K562 (cell line): ENCODE measurements around the gene SEPTIN1. TPM values are rescaled to one million over a fixed set of nuclear protein-coding genes. Genes with fewer than 3 reads are reported as not detected.
A peak's percentile ranks its signal among the peaks of the same experiment; 100 is the strongest.

ENCODE experiments used
- ARHGAP35 ChIP-seq: fragments of 450-650 bp; IDR thresholded peaks from 2 replicates; pipeline ENCODE4 v1.6.1; 2018; ENCODE audit not compliant: partially characterized antibody
- CEBPB ChIP-seq: fragments of 450-650 bp; IDR thresholded peaks from 2 replicates; pipeline ENCODE4 v1.6.1; 2016; ENCODE audit warnings: missing genetic modification characterization, missing compliant biosample characterization
- ELK1 ChIP-seq: sonication (generic); formaldehyde crosslinking; IDR thresholded peaks from 2 replicates; pipeline ENCODE4 v1.8.1; 2022; ENCODE audit warnings: missing genetic modification reagents
- EP400 ChIP-seq: fragments of 450-650 bp; IDR thresholded peaks from 2 replicates; pipeline ENCODE4 v1.6.1; 2017; ENCODE audit warnings: antibody characterized with exemption, mild to moderate bottlenecking, moderate library complexity
- FOXJ3 ChIP-seq: sonication (generic); formaldehyde crosslinking; IDR thresholded peaks from 2 replicates; pipeline ENCODE4 v1.4.0; 2020; ENCODE audit warnings: mild to moderate bottlenecking, missing genetic modification reagents
- FOXK1 ChIP-seq: sonication (generic); formaldehyde crosslinking; IDR thresholded peaks from 2 replicates; pipeline ENCODE4 v1.8.0; 2022; ENCODE audit warnings: missing genetic modification reagents, mild to moderate bottlenecking, borderline replicate concordance
- GABPB1 ChIP-seq: sonication (generic); formaldehyde crosslinking; IDR thresholded peaks from 2 replicates; pipeline ENCODE4 v1.8.0; 2022; ENCODE audit warnings: mild to moderate bottlenecking, missing genetic modification reagents
- HDAC1 ChIP-seq, 2 experiments: fragments of 450-650 bp; IDR thresholded peaks; 2 replicates each; pipeline ENCODE4 v1.6.1; 2016 to 2017; ENCODE audit warnings: inconsistent platforms in 1 of 2, mild to moderate bottlenecking in 1 of 2, moderate library complexity in 1 of 2
- KDM5B ChIP-seq: fragments of 200-600 bp; sonication (generic); IDR thresholded peaks from 2 replicates; pipeline ENCODE4 v1.6.1; 2012; ENCODE audit warnings: low read depth, mild to moderate bottlenecking, moderate library complexity, low read length, control low read depth, inconsistent platforms; ENCODE audit not compliant: insufficient replicate concordance
- MTA2 ChIP-seq: fragments of 450-650 bp; IDR thresholded peaks from 2 replicates; pipeline ENCODE4 v1.6.1; 2016; ENCODE audit warnings: low read depth
- POLR2H ChIP-seq: IDR thresholded peaks from 2 replicates; pipeline ENCODE4 v1.6.1; 2016; ENCODE audit warnings: missing genetic modification characterization, low read depth, mild to moderate bottlenecking, control low read depth, missing compliant biosample characterization, moderate library complexity
- SMAD3 ChIP-seq: fragments of 450-650 bp; formaldehyde crosslinking; conservative IDR thresholded peaks from 2 replicates; pipeline ENCODE4 v1.4.0; 2020; ENCODE audit warnings: mild to moderate bottlenecking
- TCF15 ChIP-seq: fragments of 250-450 bp; sonication (Bioruptor Pico); IDR thresholded peaks from 2 replicates; pipeline ENCODE4 v1.8.0; 2022; ENCODE audit warnings: moderate library complexity, mild to moderate bottlenecking, inconsistent platforms
- TFAP4 ChIP-seq: sonication (generic); formaldehyde crosslinking; IDR thresholded peaks from 2 replicates; pipeline ENCODE4 v1.8.0; 2022; ENCODE audit warnings: missing genetic modification reagents, mild to moderate bottlenecking, moderate library complexity, borderline replicate concordance
- THRA ChIP-seq: fragments of 450-650 bp; IDR thresholded peaks from 2 replicates; pipeline ENCODE4 v1.6.1; 2017; ENCODE audit warnings: mild to moderate bottlenecking, moderate library complexity
- TRIM28 ChIP-seq: fragments of 450-650 bp; IDR thresholded peaks from 2 replicates; pipeline ENCODE4 v1.6.1; 2017
- ZBTB17 ChIP-seq: fragments of 450-650 bp; formaldehyde crosslinking; IDR thresholded peaks from 2 replicates; pipeline ENCODE4 v1.4.0; 2020; ENCODE audit warnings: mild to moderate bottlenecking
- ZNF121 ChIP-seq: sonication (generic); formaldehyde crosslinking; conservative IDR thresholded peaks from 2 replicates; pipeline ENCODE4 v1.8.0; 2022; ENCODE audit warnings: missing genetic modification reagents
- ZNF124 ChIP-seq: sonication (generic); formaldehyde crosslinking; IDR thresholded peaks from 2 replicates; pipeline ENCODE4 v1.8.1; 2022; ENCODE audit warnings: missing genetic modification reagents
- ZNF277 ChIP-seq: fragments of 250-450 bp; sonication (Bioruptor Pico); IDR thresholded peaks from 2 replicates; pipeline ENCODE4 v1.8.0; 2022; ENCODE audit warnings: inconsistent platforms, mild to moderate bottlenecking, moderate library complexity, borderline replicate concordance
- ZNF764 ChIP-seq: fragments of 250-450 bp; sonication (Bioruptor Pico); IDR thresholded peaks from 2 replicates; pipeline ENCODE4 v1.4.0; 2020; ENCODE audit warnings: low read depth, mild to moderate bottlenecking, moderate library complexity
- polyA plus RNA-seq, 8 experiments: library from polyadenylated mRNA; depleted of rRNA in 4 of 8; stranded (reverse) in 5 of 8; unstranded in 3 of 8; fragments of >200 nt; fragmentation: Nextera tagmentation in 2 of 8; fragmentation: Illumina TruSeq in 1 of 8; extraction: Ambion mirVana in 2 of 8; extraction: Trizol in 1 of 8; gene quantifications; 2 replicates each; pipeline versions ENCODE4 v1.2.1 to v1.2.3, GENCODE V29; 2011 to 2014; ENCODE audit warnings: inconsistent platforms in 1 of 8, missing spikeins in 1 of 8
- total RNA-seq, 7 experiments: library from RNA; depleted of rRNA in 6 of 7; stranded (reverse); fragments of >200 nt in 6 of 7; fragmentation: Illumina TruSeq in 2 of 7; extraction: Trizol in 2 of 7; gene quantifications; 2 replicates each; pipeline versions ENCODE4 v1.2.1 to v1.2.3, GENCODE V29; 2011 to 2021; ENCODE audit warnings: low replicate concordance in 1 of 7
- TF ChIP-seq, protein P1 (sequence below): fragments of 250-450 bp; sonication (Bioruptor Pico); IDR thresholded peaks from 2 replicates; pipeline ENCODE4 v1.8.0; 2021; ENCODE audit warnings: moderate library complexity, mild to moderate bottlenecking, inconsistent platforms

SEPTIN1 gene
- total and polyA plus RNA-seq, 9 of the 15 experiments (the other 6 are each of a cell fraction or from before 2014, with no cell fraction given) = 0.23 to 5.6 (median 1.7) TPM; not detected in 1

DNA sequence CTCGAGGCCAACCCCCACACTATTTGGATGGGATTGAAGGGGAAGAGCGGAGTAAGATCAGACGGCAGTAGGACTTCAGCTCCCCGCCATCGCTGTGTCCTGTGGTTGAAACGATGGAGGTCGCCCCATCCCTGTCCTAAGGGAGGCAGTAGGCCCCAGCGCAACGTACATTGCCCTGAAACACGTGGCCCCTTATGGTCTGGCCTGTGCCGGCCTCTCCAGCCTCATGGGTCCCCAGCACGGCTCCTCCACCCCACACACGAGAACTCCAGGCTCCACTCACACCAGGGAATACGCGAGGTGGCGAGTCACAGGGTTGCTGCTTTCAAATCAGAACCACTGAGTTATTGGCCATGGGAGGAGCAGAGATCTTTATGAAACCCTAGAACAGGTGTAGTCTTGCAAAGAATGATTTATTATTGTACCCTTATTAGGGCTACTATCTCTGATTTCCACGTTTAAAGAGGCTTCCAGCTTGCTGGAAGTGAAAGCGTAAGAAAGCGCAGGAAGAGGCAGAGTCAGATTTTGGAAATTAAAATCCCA lies 48.1 kb upstream of the SEPTIN1 start (continued):
- TF ChIP-seq TRIM28 (peak; percentile 56; the same call in 1 of the 2 replicates), ZBTB17 (no peak), ARHGAP35 (no peak), GABPB1 (CRISPR knock-in tag) (no peak), CEBPB (tag) (no peak), ELK1 (no peak), THRA (no peak), ZNF277 (CRISPR knock-in tag) (no peak), KDM5B (no peak), HDAC1 (IDR thresholded peaks at IDR 0.05) (peak in 1 of 2 experiments; percentile 62; a peak in 1 of 4 replicates), EP400 (peak; percentile 70), POLR2H (no peak), ZNF121 (no peak), FOXJ3 (CRISPR knock-in tag) (no peak), SMAD3 (CRISPR knock-in tag) (no peak), TFAP4 (no peak), ZNF764 (CRISPR knock-in tag) (no peak), TCF15 (CRISPR knock-in tag) (no peak; the same call in 1 of the 2 replicates), ZNF124 (CRISPR knock-in tag) (no peak), MTA2 (no peak), FOXK1 (no peak)
- TF ChIP-seq, protein P1, sequence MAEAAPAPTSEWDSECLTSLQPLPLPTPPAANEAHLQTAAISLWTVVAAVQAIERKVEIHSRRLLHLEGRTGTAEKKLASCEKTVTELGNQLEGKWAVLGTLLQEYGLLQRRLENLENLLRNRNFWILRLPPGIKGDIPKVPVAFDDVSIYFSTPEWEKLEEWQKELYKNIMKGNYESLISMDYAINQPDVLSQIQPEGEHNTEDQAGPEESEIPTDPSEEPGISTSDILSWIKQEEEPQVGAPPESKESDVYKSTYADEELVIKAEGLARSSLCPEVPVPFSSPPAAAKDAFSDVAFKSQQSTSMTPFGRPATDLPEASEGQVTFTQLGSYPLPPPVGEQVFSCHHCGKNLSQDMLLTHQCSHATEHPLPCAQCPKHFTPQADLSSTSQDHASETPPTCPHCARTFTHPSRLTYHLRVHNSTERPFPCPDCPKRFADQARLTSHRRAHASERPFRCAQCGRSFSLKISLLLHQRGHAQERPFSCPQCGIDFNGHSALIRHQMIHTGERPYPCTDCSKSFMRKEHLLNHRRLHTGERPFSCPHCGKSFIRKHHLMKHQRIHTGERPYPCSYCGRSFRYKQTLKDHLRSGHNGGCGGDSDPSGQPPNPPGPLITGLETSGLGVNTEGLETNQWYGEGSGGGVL (CRISPR knock-in tag) = no peak
